Glutamatergic neuron (in vitro differentiated cells): ENCODE data around the gene KCNQ1. TPM values are rescaled to one million over a fixed set of nuclear protein-coding genes. Genes with fewer than 3 reads are reported as not detected.

Source experiments
- DNase-seq: peaks from one replicate; pipeline ENCODE4 v3.0.0; 2022
- H3K27ac Mint-ChIP-seq: one replicate; pipeline ENCODE4 v1.8.0; 2020; ENCODE audit warnings: mild to moderate bottlenecking, mixed read lengths, inconsistent platforms; ENCODE audit not compliant: unreplicated experiment
- H3K27me3 Mint-ChIP-seq: one replicate; pipeline ENCODE4 v1.8.0; 2020; ENCODE audit warnings: mild to moderate bottlenecking, moderate library complexity, mixed read lengths, inconsistent platforms; ENCODE audit not compliant: unreplicated experiment
- H3K36me3 Mint-ChIP-seq: one replicate; pipeline ENCODE4 v1.8.0; 2020; ENCODE audit warnings: mild to moderate bottlenecking, mixed read lengths, inconsistent platforms; ENCODE audit not compliant: unreplicated experiment
- H3K4me1 Mint-ChIP-seq: one replicate; pipeline ENCODE4 v1.8.0; 2020; ENCODE audit warnings: mild to moderate bottlenecking, low read depth, mixed read lengths, inconsistent platforms; ENCODE audit not compliant: unreplicated experiment
- H3K4me3 Mint-ChIP-seq: one replicate; pipeline ENCODE4 v1.8.0; 2020; ENCODE audit warnings: mild to moderate bottlenecking, mixed read lengths, inconsistent platforms; ENCODE audit not compliant: unreplicated experiment
- H3K9me3 Mint-ChIP-seq: one replicate; pipeline ENCODE4 v1.8.0; 2020; ENCODE audit warnings: mild to moderate bottlenecking, moderate library complexity, mixed read lengths, inconsistent platforms; ENCODE audit not compliant: unreplicated experiment
- CTCF ChIP-seq: fragments of 200-600 bp; sonication (generic); IDR thresholded peaks from one replicate; pipeline ENCODE4 v1.5.0; 2021; ENCODE audit not compliant: partially characterized antibody, unreplicated experiment
- total RNA-seq: library from RNA; stranded (reverse); fragmentation: NEBNext Ultra II Directional; extraction: Animal tissue kit (Norgen Biotek cat#: 25700); gene quantifications from one replicate; pipeline ENCODE4 v1.2.1, GENCODE V29; 2021; ENCODE audit not compliant: unreplicated experiment

KCNQ1 gene
- total RNA-seq, 1 donor from 2014 or later, result 0.44 TPM

- H3K27me3 Mint-ChIP-seq, result no peaks in the 10 kb centered on the region
Observed at GRCh38 chr11:2806351-2807024, 361.7 kb downstream of the KCNQ1 start.

GRCh38 chr11:2807025-2807681 is 362.3 kb downstream of the KCNQ1 start:
- Mint-ChIP-seq H3K27ac (no peak overlapping the region), H3K4me3 (no peak overlapping the region), H3K9me3 (peaks cover 3% of the 10 kb centered on the region), H3K36me3 (peaks cover 13% of the 10 kb centered on the region), H3K27me3 (no peaks in the 10 kb centered on the region), H3K4me1 (peaks cover 19% of the 10 kb centered on the region)
- TF ChIP-seq CTCF, result no peak
- peak; percentile 28 for DNase-seq

More at GRCh38 chr11:2806351-2807024, 361.7 kb downstream of the KCNQ1 start:
- H3K36me3 Mint-ChIP-seq, result peaks cover 13% of the 10 kb centered on the region
- H3K27ac Mint-ChIP-seq, result no peak overlapping the region
- DNase-seq, result peak; percentile 31
- H3K4me3 Mint-ChIP-seq, result no peak overlapping the region
- TF ChIP-seq CTCF, result no peak
- peaks cover 3% of the 10 kb centered on the region for H3K9me3 Mint-ChIP-seq
- peaks cover 21% of the 10 kb centered on the region for H3K4me1 Mint-ChIP-seq

DNA sequence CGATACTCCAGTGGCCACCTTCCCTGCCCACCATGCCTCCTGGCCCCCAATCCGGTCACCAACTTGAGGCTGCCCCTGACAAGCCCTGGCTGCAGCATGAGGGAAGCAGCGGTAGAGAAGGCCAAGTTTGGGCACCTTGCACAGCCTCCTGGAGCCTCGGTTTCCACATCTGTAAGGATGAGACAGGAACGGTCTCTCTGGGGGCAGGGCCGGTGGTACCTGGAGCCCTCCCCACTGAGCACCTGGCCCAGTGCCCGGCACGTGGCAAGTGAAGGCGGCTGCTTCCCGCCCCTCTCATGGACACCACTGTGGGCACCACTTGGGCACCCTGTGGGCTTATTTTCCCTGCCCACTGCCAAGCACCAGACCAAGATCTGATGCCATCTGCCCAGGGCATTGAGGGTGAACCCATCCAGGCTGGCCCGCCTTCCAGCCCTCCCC is 363.0 kb downstream of the KCNQ1 start:
- peaks cover 2% of the 10 kb centered on the region for H3K27me3 Mint-ChIP-seq
- no peak for DNase-seq
- no peak overlapping the region for H3K4me3 Mint-ChIP-seq
- TF ChIP-seq CTCF, result no peak
- H3K36me3 Mint-ChIP-seq, result peaks cover 13% of the 10 kb centered on the region
- peaks cover 19% of the 10 kb centered on the region for H3K4me1 Mint-ChIP-seq
- H3K9me3 Mint-ChIP-seq, result peaks cover 3% of the 10 kb centered on the region
- no peak overlapping the region for H3K27ac Mint-ChIP-seq

- peaks cover 16% of the 10 kb centered on the region for H3K4me1 Mint-ChIP-seq
- no peak overlapping the region for H3K27ac Mint-ChIP-seq
- H3K27me3 Mint-ChIP-seq, result peaks cover 9% of the 10 kb centered on the region
- peak; percentile 5 for DNase-seq
- H3K4me3 Mint-ChIP-seq, result no peak overlapping the region
- no peak for TF ChIP-seq CTCF
- peaks cover 20% of the 10 kb centered on the region for H3K36me3 Mint-ChIP-seq
- H3K9me3 Mint-ChIP-seq, result peaks cover 9% of the 10 kb centered on the region
Observed at GRCh38 chr11:2808850-2809846, 364.3 kb downstream of the KCNQ1 start.
